NCI-H446 (cell line): ENCODE measurements around the gene CLCN5.
A peak's percentile ranks its signal among the peaks of the same experiment; 100 is the strongest.

Experiments
- DNase-seq, 2 experiments: peaks; one replicate each; lab custom pipeline; 2025; lab: John Stamatoyannopoulos, UW

The CLCN5 gene

GRCh38 chrX:50081282-50081889, 159.0 kb downstream of the CLCN5 start:
- DNase-seq, result no peak

- no peak for DNase-seq
Observed at GRCh38 chrX:50082741-50083140, 160.3 kb downstream of the CLCN5 start.

- no peak for DNase-seq
Observed at GRCh38 chrX:50088645-50089044, 166.2 kb downstream of the CLCN5 start.

- DNase-seq, result no peak
Observed at GRCh38 chrX:50093625-50094024, 171.2 kb downstream of the CLCN5 start.

GRCh38 chrX:50097071-50097470, 174.7 kb downstream of the CLCN5 start:
- DNase-seq, result no peak

GRCh38 chrX:50098241-50098640, 175.8 kb downstream of the CLCN5 start:
- no peak for DNase-seq

- DNase-seq, result no peak
Observed at GRCh38 chrX:50098749-50099148, 176.4 kb downstream of the CLCN5 start.

- DNase-seq, result peak in 1 of 2 experiments; percentile 8
Observed at GRCh38 chrX:50099331-50099730, 176.9 kb downstream of the CLCN5 start.

- no peak for DNase-seq
Observed at GRCh38 chrX:50100188-50100587, 177.8 kb downstream of the CLCN5 start.

GRCh38 chrX:50103176-50103575, 180.8 kb downstream of the CLCN5 start:
- DNase-seq, result no peak

GRCh38 chrX:50103866-50104566, 181.6 kb downstream of the CLCN5 start:
- no peak for DNase-seq

- DNase-seq, result no peak
Observed at GRCh38 chrX:50106051-50106675, 183.8 kb downstream of the CLCN5 start.

- DNase-seq, result no peak
Observed at GRCh38 chrX:50107470-50107869, 185.1 kb downstream of the CLCN5 start.

- no peak for DNase-seq
Observed at GRCh38 chrX:50108264-50108663, 185.9 kb downstream of the CLCN5 start.

GRCh38 chrX:50111742-50112141, 189.3 kb downstream of the CLCN5 start:
- DNase-seq, result no peak

- DNase-seq, result no peak
Observed at GRCh38 chrX:50114113-50114512, 191.7 kb downstream of the CLCN5 start.

- no peak for DNase-seq
Observed at GRCh38 chrX:50115973-50116372, 193.6 kb downstream of the CLCN5 start.

- DNase-seq, result no peak
Observed at GRCh38 chrX:50117476-50117875, 195.1 kb downstream of the CLCN5 start.

- no peak for DNase-seq
Observed at GRCh38 chrX:50125480-50125879, 203.1 kb downstream of the CLCN5 start.

GRCh38 chrX:50147972-50148371, 225.6 kb downstream of the CLCN5 start:
- no peak for DNase-seq
